Middle frontal gyrus (tissue), 1 donor: ENCODE data around the gene CSAG3.
"Not testable (repeated sequence)": the region's sequence is repeated elsewhere in the genome, so short reads cannot be mapped to it uniquely, and the experiment has no call there.

ENCODE experiments used
- DNase-seq: peaks from one replicate; pipeline ENCODE4 v3.0.0-alpha.2; 2015; ENCODE audit warnings: low spot score; ENCODE audit errors: extremely low spot score

The CSAG3 gene

GRCh38 chrX:152758918-152759317 is at the start of gene CSAG3:
Gene CSAG3 (plus strand): TSS chrX:152759218.
- DNase-seq, result not testable (repeated sequence)

- DNase-seq, result not testable (repeated sequence)
Observed at GRCh38 chrX:152713195-152713594, 45.8 kb upstream of the CSAG3 start.

DNA sequence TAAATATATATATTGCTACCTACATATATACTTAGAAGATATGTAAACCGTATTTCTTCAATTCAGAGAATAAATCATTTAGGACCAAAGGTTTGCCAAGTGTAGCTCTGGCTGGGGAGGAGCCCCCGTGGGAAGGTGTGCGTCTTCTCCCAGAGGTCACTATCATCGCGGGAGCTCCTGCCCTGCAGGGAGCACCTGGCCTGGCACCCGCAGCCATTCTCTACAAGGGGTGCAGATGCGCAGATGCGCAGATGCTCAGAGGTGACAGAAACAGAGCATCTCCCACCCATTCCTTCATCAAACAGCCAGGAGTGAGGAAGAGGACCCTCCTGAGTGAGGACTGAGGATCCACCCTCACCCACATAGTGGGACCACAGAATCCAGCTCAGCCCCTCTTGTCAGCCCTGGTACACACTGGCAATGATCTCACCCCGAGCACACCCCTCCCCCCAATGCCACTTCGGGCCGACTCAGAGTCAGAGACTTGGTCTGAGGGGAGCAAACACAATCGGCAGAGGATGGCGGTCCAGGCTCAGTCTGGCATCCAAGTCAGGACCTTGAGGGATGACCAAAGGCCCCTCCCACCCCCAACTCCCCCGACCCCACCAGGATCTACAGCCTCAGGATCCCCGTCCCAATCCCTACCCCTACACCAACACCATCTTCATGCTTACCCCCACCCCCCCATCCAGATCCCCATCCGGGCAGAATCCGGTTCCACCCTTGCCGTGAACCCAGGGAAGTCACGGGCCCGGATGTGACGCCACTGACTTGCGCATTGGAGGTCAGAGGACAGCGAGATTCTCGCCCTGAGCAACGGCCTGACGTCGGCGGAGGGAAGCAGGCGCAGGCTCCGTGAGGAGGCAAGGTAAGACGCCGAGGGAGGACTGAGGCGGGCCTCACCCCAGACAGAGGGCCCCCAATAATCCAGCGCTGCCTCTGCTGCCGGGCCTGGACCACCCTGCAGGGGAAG is 44.9 kb upstream of the CSAG3 start, which contains the start of gene MAGEA2B:
Gene MAGEA2B (plus strand): TSS at position 814 of the 973 bp plus-strand sequence. CDS start 2,479 bp downstream, outside the sequence.
- DNase-seq, result not testable (repeated sequence)

DNA sequence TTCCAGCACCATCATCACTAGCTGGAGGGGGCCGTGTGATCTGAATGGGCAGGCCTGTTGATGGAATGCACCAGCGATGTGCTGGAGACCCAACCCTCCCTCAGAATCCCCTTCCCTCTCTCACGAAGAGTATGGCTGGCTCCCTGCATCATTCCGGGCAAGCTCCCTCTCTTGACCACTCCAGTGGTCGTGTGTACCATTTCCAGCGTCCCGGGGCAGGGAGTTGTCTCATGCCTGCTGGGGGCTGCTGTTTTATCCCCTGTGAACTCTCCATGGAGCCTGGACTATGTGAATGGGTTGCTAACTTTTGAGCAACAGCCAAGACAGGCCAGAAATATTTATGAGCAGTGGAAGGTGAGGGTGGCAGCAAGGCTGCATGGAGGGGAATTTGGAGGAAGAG is 33.6 kb upstream of the CSAG3 start:
- no peak for DNase-seq

DNA sequence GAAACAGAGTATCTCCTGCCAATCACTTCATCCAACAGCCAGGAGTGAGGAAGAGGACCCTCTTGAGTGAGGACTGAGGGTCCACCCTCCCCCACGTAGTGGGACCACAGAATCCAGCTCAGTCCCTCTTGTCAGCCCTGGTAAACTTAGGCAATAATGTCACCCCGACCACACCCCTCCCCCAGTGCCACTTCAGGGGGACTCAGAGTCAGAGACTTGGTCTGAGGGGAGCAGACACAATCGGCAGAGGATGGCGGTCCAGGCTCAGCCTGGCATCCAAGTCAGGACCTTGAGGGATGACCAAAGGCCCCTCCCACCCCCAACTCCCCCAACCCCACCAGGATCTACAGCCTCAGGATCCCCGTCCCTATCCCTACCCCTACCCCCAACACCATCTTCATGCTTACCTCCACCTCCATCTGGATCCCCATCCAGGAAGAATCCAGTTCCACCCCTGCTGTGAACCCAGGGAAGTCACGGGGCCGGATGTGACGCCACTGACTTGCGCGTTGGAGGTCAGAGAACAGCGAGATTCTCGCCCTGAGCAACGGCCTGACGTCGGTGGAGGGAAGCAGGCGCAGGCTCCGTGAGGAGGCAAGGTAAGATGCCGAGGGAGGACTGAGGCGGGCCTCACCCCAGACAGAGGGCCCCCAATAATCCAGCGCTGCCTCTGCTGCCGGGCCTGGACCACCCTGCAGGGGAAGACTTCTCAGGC is 25.6 kb upstream of the CSAG3 start, which contains the start of the genes CSAG1 and MAGEA12:
Gene CSAG1 (minus strand): TSS at position 461 of the 715 bp plus-strand sequence. CDS start 1,261 bp downstream, outside the sequence.
Gene MAGEA12 (plus strand): TSS at position 497 of the 715 bp plus-strand sequence. CDS start 2,405 bp downstream, outside the sequence.
- DNase-seq, result no peak

GRCh38 chrX:152734143-152734858 is 24.7 kb upstream of the CSAG3 start:
- DNase-seq, result not testable (repeated sequence)

DNA sequence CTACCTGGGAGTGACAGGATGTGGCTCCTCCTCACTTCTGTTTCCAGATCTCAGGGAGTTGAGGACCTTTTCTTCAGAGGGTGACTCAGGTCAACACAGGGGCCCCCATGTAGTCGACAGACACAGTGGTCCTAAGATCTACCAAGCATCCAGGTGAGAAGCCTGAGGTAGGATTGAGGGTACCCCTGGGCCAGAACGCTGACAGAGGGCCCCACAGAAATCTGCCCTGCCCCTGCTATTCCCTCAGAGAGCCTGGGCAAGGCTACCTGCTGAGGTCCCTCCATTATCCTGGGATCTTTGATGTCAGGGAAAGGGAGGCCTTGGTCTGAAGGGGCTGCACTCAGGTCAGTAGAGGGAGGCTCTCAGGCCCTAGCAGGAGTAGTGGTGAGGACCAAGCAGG is 23.9 kb upstream of the CSAG3 start:
- DNase-seq, result no peak

DNA sequence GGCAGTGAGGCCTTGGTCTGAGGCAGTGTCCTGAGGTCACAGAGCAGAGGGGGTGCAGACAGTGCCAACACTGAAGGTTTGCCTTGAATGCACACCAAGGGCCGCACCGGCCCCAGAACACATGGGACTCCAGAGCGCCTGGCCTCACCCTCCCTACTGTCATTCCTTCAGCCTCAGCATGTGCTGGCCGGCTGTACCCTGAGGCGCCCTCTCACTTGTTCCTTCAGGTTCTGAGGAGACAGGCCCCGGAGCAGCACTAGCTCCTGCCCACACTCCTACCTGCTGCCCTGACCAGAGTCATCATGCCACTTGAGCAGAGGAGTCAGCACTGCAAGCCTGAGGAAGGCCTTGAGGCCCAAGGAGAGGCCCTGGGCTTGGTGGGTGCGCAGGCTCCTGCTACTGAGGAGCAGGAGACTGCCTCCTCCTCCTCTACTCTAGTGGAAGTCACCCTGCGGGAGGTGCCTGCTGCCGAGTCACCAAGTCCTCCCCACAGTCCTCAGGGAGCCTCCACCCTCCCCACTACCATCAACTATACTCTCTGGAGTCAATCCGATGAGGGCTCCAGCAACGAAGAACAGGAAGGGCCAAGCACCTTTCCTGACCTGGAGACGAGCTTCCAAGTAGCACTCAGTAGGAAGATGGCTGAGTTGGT is 23.0 kb upstream of the CSAG3 start:
- no peak for DNase-seq

DNA sequence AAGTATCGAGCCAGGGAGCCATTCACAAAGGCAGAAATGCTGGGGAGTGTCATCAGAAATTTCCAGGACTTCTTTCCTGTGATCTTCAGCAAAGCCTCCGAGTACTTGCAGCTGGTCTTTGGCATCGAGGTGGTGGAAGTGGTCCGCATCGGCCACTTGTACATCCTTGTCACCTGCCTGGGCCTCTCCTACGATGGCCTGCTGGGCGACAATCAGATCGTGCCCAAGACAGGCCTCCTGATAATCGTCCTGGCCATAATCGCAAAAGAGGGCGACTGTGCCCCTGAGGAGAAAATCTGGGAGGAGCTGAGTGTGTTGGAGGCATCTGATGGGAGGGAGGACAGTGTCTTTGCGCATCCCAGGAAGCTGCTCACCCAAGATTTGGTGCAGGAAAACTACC is 22.5 kb upstream of the CSAG3 start:
- not testable (repeated sequence) for DNase-seq

- no peak for DNase-seq
Observed at GRCh38 chrX:152738560-152738959, 20.5 kb upstream of the CSAG3 start.

- DNase-seq, result not testable (repeated sequence)
Observed at GRCh38 chrX:152753686-152754650, 5.0 kb upstream of the CSAG3 start, which contains the start of gene MAGEA2. Gene MAGEA2 (minus strand): TSS chrX:152753842. CDS start chrX:152751363, 2,479 bp downstream.

DNA sequence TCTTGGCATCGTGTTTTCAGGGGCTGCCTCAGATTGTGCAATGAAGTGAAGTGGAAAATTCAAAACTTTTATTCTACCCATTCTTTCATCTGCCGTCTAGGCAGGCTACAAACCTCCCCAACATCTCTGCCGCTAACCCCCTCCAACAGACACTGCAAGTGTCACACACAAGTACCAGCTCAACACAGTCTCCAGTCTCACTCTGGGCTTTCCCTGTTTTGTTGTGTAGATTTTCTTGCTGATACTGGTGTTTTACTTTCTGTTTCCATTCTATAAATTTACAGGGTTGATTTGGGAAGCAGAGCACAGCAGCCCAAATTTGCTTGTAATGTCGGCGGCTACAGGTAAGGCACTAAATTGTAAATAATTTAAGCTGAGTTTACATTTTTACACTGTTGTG is 4.1 kb upstream of the CSAG3 start:
- DNase-seq, result not testable (repeated sequence)

GRCh38 chrX:152759544-152759943 is 526 bp downstream of the CSAG3 start:
- DNase-seq, result not testable (repeated sequence)

DNA sequence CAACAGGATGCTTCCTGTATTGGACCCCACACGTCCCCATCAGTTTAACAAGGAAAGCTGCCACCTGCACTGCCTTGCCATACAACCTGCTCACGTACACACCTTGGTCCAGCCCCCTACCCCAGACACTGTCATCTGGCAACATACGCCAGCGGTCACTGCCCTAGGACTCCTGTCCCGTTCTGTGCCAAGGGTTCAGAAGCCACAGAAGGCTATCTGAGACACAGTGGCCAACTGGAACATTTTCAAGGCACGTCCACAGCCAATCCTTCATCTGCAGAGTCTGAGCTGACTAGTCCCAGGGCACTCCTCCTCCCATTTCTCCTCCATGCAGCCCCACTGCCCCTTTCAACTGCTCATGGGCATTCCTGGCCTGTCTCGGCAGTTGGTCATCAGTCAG is 2.6 kb downstream of the CSAG3 start:
- DNase-seq, result not testable (repeated sequence)

DNA sequence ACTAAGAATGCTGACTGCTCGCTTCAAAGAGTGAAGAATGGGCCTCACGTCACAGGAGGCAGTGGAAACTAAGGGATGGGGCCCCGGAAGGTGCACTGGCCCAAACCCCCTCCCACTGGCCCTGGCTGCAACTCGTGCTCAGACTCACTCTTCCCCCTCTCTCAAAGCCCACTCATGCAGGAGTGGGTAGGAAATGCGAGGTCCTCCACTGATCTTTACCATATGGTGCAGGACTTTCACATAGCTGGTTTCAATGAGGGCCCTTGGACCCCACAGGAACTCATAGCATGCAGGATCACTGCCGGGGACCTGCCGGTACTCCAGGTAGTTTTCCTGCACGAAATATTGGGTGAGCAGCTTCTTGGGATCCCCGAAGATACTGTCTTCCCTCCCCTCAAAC is 7.5 kb downstream of the CSAG3 start:
- DNase-seq, result not testable (repeated sequence)

DNA sequence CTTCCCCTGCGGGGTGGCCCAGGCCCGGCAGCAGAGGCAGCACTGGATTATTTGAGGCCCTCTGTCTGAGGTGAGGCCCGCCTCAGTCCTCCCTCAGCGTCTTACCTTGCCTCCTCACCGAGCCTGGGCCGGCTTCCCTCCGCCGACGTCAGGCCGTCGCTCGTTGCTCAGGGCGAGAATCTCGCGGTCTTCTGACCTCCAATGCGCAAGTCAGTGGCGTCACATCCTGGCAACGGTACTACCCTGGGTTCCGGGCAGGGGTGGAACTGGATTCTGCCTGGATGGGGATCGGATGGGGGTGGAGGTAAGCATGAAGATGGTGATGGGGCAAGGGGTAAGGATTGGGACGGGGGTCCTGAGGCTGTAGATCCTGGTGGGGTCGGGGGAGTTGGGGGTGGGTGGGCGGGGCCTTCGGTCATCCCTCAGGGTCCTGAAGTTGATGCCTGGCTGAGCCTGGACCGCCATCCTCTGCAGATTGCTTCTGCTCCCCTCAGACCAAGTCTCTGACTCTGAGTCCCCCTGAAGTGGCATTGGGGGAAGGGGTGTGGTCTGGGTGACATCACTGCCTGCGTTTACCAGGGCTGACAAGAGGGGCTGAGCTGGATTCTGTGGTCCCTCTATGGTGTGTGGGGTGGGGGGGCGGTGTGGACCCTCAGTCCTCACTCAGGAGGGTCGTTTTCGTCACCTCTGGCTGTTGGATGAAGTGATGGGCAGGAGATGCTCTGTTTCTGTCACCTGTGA is 10.7 kb downstream of the CSAG3 start, which contains the start of gene MAGEA6:
Gene MAGEA6 (minus strand): TSS at position 141 of the 741 bp plus-strand sequence. CDS start 2,039 bp downstream, outside the sequence.
- DNase-seq, result not testable (repeated sequence)

GRCh38 chrX:152787062-152787461 is 28.0 kb downstream of the CSAG3 start:
- not testable (repeated sequence) for DNase-seq

DNA sequence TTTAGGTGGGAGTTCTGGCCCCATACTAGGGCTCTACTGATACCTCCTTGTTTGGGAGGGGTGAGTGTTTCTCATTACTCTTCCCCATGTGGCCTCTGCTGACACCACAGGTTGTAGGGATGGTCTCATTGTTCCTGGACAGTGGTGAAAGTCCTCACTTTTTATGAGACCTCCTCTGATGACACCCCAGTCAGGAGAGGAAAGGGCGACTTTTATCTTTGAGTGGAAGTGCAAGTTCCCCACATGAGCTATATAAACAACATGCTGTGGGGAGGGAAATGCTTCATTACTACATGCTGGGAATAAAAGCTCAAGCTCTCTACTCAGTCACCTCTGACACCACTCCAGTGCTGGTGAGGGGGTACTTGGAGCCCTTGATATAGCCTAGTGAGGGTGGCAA is 39.9 kb downstream of the CSAG3 start:
- DNase-seq, result no peak
